Measurements from ENCODE around the gene KCNMA1. TPM values are rescaled to one million over a fixed set of nuclear protein-coding genes. Genes with fewer than 3 reads are reported as not detected.
A peak's percentile ranks its signal among the peaks of the same experiment; 100 is the strongest.

Gene KCNMA1
- total RNA-seq, 1 experiment from 2014 or later: 0.70 TPM

GRCh38 chr10:77005871-77006270, 631.7 kb downstream of the KCNMA1 start:
- no peaks in the 10 kb centered on the region for H3K9me3 ChIP-seq (ENCODE audit: insufficient read depth, low read depth)
- TF ChIP-seq, protein P1, sequence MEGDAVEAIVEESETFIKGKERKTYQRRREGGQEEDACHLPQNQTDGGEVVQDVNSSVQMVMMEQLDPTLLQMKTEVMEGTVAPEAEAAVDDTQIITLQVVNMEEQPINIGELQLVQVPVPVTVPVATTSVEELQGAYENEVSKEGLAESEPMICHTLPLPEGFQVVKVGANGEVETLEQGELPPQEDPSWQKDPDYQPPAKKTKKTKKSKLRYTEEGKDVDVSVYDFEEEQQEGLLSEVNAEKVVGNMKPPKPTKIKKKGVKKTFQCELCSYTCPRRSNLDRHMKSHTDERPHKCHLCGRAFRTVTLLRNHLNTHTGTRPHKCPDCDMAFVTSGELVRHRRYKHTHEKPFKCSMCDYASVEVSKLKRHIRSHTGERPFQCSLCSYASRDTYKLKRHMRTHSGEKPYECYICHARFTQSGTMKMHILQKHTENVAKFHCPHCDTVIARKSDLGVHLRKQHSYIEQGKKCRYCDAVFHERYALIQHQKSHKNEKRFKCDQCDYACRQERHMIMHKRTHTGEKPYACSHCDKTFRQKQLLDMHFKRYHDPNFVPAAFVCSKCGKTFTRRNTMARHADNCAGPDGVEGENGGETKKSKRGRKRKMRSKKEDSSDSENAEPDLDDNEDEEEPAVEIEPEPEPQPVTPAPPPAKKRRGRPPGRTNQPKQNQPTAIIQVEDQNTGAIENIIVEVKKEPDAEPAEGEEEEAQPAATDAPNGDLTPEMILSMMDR (conservative IDR thresholded peaks at IDR 0.05): no peak
- H3K79me2 ChIP-seq (ENCODE audit: low read depth): no peaks in the 10 kb centered on the region
- H3K4me3 ChIP-seq: no peak overlapping the region
- no peaks in the 10 kb centered on the region for H3F3A ChIP-seq (ENCODE audit: insufficient read depth, low read depth)
- intact Hi-C loops (cut with micrococcal nuclease; ENCODE audit: unreplicated experiment): no loop called here
- no TSS peak for BruUV-seq (replicated peaks)
- H4K20me1 ChIP-seq (ENCODE audit: insufficient read depth): no peaks in the 10 kb centered on the region
- H3K27ac ChIP-seq: no peak overlapping the region
- CTCF ChIA-PET: no interaction called here
- H3K4me1 ChIP-seq (replicated peaks; ENCODE audit: insufficient read depth): no peaks in the 10 kb centered on the region
- no peaks in the 10 kb centered on the region for H3K9me2 ChIP-seq (ENCODE audit: insufficient read depth)
- DNase-seq: peak in 1 of 2 experiments; percentile 11
- no peaks in the 10 kb centered on the region for H3K36me3 ChIP-seq (ENCODE audit: low read depth)
- POLR2A ChIA-PET (ENCODE audit: unreplicated experiment): no interaction called here
- H3K27me3 ChIP-seq (ENCODE audit: insufficient read depth, low read depth): peaks cover 6% of the 10 kb centered on the region
- H3K4me2 ChIP-seq: no peak overlapping the region
- no peak overlapping the region for H2AFZ ChIP-seq

- CTCF ChIA-PET: no interaction called here
- Histone ChIP-seq H3K27me3 (ENCODE audit: insufficient read depth, low read depth) (peaks cover 6% of the 10 kb centered on the region), H2AFZ (no peak overlapping the region), H4K20me1 (ENCODE audit: insufficient read depth) (no peaks in the 10 kb centered on the region), H3K9me2 (ENCODE audit: insufficient read depth) (no peaks in the 10 kb centered on the region), H3K27ac (no peak overlapping the region), H3K36me3 (ENCODE audit: low read depth) (no peaks in the 10 kb centered on the region), H3K9me3 (ENCODE audit: insufficient read depth, low read depth) (no peaks in the 10 kb centered on the region), H3F3A (ENCODE audit: insufficient read depth, low read depth) (no peaks in the 10 kb centered on the region), H3K4me2 (no peak overlapping the region), H3K4me3 (no peak overlapping the region), H3K4me1 (replicated peaks; ENCODE audit: insufficient read depth) (no peaks in the 10 kb centered on the region), H3K79me2 (ENCODE audit: low read depth) (no peaks in the 10 kb centered on the region)
- DNase-seq: peak; percentile 4 to 42
- POLR2A ChIA-PET (ENCODE audit: unreplicated experiment): no interaction called here
- TF ChIP-seq, protein P1 (conservative IDR thresholded peaks at IDR 0.05): peak; percentile 87
- no peak for TF ChIP-seq EZH2 (IDR thresholded peaks at IDR 0.05; ENCODE audit: low read depth)
- no TSS peak for BruUV-seq (replicated peaks)
- intact Hi-C loops (cut with micrococcal nuclease; ENCODE audit: unreplicated experiment): no loop called here
Measured at GRCh38 chr10:77004917-77005564, 632.6 kb downstream of the KCNMA1 start.

- intact Hi-C loops (cut with micrococcal nuclease; ENCODE audit: unreplicated experiment): no loop called here
- no peak overlapping the region for H3K4me3 ChIP-seq
- no peaks in the 10 kb centered on the region for H3K36me3 ChIP-seq (ENCODE audit: low read depth)
- H4K20me1 ChIP-seq (ENCODE audit: insufficient read depth): no peaks in the 10 kb centered on the region
- H3K4me1 ChIP-seq (replicated peaks; ENCODE audit: insufficient read depth): no peaks in the 10 kb centered on the region
- H3K27ac ChIP-seq: no peak overlapping the region
- no peak overlapping the region for H3K4me2 ChIP-seq
- H2AFZ ChIP-seq: no peak overlapping the region
- H3F3A ChIP-seq (ENCODE audit: insufficient read depth, low read depth): no peaks in the 10 kb centered on the region
- TF ChIP-seq EZH2 (IDR thresholded peaks at IDR 0.05; ENCODE audit: low read depth): no peak
- TF ChIP-seq, protein P1 (conservative IDR thresholded peaks at IDR 0.05): no peak
- no peaks in the 10 kb centered on the region for H3K9me3 ChIP-seq (ENCODE audit: insufficient read depth, low read depth)
- ChIA-PET POLR2A (ENCODE audit: unreplicated experiment) (no interaction called here), CTCF (no interaction called here)
- no TSS peak for BruUV-seq (replicated peaks)
- DNase-seq: no peak
- no peaks in the 10 kb centered on the region for H3K79me2 ChIP-seq (ENCODE audit: low read depth)
- H3K9me2 ChIP-seq (ENCODE audit: insufficient read depth): no peaks in the 10 kb centered on the region
- H3K27me3 ChIP-seq (ENCODE audit: insufficient read depth, low read depth): peaks cover 8% of the 10 kb centered on the region
Measured at GRCh38 chr10:77002872-77003271, 634.7 kb downstream of the KCNMA1 start.

Measured in PC-9 (cell line).